ENCODE measurements around the gene CYP4F2.
A peak's percentile ranks its signal among the peaks of the same experiment; 100 is the strongest.
"Not testable (repeated sequence)": the region's sequence is repeated elsewhere in the genome, so short reads cannot be mapped to it uniquely, and the experiment has no call there.

The CYP4F2 gene

DNA sequence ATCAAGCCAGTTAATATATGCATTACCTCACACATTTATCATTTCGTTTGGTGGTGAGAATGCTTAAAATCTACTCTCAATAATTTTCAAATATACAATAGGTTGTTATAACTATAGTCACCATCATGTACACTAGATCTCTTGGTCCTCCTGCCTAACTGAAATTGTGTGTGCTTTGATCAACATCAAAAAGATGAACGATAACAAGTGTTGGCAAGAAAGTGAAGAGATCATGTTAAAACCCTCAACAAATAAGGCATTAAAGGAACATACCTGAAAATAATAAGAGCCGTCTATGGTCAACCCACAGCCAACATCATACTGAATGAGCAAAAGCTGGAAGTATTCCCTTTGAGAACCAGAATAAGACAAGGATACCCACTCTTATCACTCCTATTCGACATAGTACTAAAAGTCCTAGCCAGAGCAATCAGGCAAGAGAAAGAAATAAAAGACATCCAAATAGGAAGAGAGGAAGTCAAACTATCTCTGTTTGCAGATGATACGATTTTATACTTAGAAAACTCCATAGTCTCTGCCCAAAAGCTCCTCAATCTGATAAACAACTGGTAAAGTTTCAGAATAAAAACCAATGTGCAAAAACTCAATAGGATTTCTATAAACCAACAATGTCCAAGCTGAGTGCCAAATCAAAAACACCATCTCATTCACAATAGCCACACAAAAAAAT, 54.5 kb downstream of the CYP4F2 start:
- DNase-seq: no peak

- no peak for DNase-seq
These were observed 55.9 kb downstream of the CYP4F2 start for GRCh38 chr19:15841875-15842569.

DNA sequence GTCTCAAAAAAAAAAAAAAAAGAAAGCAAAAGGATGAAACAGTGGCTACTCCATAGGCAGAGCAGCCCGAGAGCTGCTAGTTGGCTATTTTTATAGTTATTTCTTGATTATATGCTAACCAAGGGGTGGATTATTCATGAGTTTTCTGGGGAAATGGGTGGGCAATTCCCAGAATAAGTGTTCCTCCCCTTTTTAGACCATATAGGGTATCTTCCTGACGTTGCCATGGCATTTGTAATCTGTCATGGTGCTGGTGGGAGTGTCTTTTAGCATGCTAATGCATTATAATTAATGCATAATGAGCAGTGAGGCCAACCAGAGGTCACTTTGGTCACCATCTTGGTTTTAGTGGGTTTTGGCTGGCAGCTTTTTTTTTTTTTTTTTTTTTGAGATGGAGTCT, 57.0 kb downstream of the CYP4F2 start:
- no peak for DNase-seq

- not testable (repeated sequence) for DNase-seq
These were observed 58.0 kb downstream of the CYP4F2 start for GRCh38 chr19:15839888-15840287.

DNA sequence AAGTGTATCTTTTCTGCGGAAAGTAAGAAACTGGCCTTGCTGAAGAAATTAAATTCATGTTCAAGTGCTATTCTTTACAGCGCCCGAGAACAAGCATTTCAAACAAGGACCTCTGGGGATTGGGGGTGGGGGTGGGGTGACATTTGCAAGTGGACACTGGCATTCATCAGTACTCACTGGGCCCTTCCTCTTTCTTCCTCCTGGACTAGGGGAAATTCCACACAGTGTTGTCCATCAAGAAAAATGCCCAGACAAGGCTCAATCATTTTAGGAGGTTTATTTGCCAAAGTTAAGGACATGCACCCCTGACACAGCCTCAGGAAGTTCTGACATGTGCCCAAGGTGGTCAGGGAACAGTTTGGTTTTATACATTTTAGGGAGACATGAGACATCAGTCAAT, 59.5 kb downstream of the CYP4F2 start:
- DNase-seq: no peak

DNA sequence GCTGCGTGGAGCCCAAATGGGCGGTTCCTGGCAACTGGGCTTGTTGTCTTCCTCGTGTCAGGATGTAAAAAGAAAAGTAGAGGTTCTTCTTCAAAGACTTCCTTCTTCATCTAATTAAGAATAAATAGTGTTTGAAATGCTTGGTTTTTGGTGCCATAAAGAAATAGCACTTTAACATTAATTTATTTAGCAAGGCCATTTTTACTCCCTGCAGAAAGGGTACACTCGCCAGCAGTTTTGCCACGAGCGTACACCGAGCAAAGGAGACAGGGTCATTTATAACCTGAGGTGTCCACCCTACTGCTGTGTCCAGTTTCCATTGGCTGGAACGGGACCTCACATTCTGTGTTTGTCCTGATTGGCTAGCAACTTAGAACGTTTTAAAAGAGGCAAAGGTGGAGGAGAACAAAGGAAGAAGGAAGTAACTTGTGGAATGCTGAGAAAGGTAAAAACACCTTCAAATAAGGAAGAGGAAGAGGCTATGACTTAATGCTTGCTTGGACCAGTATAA, 60.6 kb downstream of the CYP4F2 start:
- no peak for DNase-seq

DNA sequence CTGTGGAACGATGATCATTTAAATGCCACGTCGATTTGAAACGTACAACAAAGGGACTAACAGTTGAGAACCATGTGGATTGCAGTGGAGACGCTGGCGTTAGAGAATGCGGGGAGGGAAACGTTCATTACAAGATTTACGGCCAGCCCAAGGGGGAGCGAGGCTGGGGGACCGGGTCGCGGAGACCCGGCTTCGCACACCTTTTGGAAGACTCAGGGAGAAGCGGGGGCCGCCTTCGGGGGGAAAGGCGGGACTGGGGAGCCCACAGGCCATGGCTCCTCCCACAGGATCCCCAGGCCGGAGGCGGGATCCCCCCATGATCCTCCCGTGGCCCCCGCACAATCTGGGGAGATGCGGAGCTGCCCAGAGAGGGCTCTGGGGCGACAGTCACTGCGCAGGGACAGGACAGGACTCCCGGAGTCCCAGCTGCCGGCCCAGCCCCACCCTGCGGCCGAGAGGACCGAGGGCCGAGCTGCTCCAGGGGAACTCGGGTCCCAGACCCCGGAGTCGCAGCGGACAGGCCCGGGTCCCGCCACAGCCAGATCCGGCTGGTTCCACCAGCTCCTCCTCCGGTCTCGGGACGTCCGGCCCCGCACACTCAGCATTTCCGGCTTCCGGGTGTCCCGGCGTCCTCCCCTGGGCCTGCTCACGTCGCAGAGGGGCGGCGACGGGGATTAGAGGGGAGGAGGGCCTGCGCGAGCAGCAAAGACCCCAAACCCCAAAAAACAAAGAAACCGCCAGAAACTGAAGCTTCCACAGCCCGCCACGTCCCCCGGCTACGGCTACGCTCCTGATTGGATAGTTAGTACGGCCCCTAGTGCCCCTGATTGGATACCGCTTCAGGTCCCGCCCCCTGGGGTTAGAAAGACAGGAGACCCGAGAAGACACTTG, 61.3 kb downstream of the CYP4F2 start:
- peak; percentile 75 for DNase-seq

GRCh38 chr19:15835565-15836329, 62.1 kb downstream of the CYP4F2 start:
- not testable (repeated sequence) for DNase-seq

- DNase-seq: not testable (repeated sequence)
These were observed 63.6 kb downstream of the CYP4F2 start for GRCh38 chr19:15834232-15834631.

DNA sequence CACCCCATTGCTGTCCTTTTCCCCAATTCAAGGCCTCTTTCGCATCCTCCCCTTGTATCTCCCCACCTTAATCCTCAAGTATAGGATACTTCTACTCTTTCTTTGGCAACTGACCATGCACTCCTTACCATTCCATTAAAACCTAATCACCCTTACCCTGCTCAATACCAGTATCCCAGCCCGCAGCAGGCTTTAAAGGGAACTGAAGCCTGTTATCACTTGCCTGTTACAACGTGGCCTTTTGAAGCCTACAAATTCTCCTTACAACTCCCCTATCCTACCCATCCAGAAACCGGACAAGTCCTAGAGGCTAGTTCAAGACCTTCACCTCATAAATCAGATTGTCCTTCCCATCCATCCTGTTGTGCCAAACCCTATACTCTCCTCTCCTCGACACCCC, 66.2 kb downstream of the CYP4F2 start:
- no peak for DNase-seq

DNA sequence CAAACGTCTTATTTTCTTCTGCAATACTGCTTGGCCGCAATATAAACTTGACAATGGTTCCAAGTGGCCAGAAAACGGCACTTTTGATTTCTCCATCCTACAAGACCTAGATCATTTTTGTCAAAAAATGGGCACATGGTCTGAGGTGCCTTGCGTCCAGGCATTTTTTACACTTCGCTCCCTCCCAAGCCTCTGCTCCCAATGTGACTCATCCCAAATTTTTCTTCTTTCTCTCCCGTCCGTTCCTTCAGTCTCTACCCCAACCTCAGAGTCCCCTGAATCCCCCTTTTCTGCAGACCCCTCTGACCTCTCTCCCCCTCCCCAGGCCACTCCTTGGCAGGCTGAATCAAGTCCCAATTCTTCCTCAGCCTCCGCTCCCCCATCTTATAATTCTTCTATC, 68.1 kb downstream of the CYP4F2 start:
- no peak for DNase-seq

DNA sequence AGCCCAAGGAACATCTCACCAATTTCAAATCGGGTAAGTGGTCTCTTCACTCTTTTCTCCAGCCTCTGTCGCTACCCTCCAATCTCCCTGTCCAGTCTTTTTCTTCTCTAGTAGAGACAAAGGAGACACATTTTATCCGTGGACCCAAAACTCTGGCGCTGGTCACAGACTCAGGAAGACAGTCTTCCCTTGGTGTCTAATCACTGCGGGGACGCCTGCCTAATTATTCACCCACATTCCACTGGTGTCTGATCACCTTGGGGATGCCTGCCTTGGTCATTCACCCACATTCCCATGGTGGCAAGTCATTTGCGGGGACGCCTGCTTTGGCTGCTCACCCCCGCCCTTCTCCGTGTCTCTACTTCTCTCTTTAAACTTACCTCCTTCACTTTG, 68.6 kb downstream of the CYP4F2 start:
- DNase-seq: no peak

GRCh38 chr19:15828611-15829305, 69.1 kb downstream of the CYP4F2 start:
- not testable (repeated sequence) for DNase-seq

DNA sequence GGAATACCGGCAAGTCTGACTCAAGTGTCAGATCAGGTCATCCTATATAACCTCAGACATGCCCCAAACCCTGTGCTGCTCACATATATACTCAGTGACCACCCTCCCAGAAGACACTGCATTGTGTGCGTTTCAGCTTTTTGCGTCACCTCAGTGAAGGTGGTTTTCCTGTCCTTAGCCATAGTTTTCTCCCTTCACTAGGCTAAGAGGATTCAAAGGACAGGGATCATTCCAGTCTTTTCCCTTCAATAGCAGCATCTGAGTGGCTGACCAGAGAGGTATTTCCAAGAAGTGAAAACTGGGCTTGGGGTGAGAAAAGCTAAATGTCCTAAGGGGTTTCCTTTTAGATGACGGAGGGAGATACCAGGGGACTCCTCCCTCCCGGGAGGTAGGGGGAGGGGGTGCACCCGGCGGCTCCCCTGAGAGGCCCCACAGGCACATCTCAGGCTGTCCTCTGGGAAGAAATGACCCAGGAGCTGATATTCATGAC, 69.7 kb downstream of the CYP4F2 start:
- no peak for DNase-seq

All from NCI-H146 (cell line).